Measurements from ENCODE around the gene LGR5.

DNA sequence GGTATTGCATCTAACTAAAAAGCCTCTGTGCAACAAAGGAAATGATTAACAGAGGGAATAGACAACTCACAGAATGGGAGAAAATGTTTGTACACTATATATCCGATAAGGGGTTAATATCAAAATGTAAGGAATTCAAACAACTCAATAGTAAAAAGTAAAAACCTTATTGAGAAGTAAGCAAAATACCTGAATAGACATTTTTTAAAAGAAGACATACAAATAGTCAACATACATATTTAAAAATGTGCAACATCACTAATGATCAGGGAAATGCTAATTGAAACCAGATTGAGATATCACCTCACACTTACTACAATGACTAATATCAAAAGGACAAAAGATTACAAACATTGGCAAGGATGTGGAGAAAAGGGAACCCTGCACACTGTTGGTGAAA, 31.9 kb upstream of the LGR5 start:
- TF ChIP-seq RAD21 (IDR thresholded peaks at IDR 0.05; ENCODE audit: low read depth) (no peak), FOXM1 (IDR thresholded peaks at IDR 0.05; ENCODE audit: borderline replicate concordance, low read depth) (no peak), EP300 (IDR thresholded peaks at IDR 0.05; ENCODE audit: borderline replicate concordance) (no peak), YY1 (IDR thresholded peaks at IDR 0.05; ENCODE audit: low read depth) (no peak)
- TF ChIP-seq, protein P1, sequence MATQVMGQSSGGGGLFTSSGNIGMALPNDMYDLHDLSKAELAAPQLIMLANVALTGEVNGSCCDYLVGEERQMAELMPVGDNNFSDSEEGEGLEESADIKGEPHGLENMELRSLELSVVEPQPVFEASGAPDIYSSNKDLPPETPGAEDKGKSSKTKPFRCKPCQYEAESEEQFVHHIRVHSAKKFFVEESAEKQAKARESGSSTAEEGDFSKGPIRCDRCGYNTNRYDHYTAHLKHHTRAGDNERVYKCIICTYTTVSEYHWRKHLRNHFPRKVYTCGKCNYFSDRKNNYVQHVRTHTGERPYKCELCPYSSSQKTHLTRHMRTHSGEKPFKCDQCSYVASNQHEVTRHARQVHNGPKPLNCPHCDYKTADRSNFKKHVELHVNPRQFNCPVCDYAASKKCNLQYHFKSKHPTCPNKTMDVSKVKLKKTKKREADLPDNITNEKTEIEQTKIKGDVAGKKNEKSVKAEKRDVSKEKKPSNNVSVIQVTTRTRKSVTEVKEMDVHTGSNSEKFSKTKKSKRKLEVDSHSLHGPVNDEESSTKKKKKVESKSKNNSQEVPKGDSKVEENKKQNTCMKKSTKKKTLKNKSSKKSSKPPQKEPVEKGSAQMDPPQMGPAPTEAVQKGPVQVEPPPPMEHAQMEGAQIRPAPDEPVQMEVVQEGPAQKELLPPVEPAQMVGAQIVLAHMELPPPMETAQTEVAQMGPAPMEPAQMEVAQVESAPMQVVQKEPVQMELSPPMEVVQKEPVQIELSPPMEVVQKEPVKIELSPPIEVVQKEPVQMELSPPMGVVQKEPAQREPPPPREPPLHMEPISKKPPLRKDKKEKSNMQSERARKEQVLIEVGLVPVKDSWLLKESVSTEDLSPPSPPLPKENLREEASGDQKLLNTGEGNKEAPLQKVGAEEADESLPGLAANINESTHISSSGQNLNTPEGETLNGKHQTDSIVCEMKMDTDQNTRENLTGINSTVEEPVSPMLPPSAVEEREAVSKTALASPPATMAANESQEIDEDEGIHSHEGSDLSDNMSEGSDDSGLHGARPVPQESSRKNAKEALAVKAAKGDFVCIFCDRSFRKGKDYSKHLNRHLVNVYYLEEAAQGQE (IDR thresholded peaks at IDR 0.05; ENCODE audit: low read depth), result no peak
- TF ChIP-seq, protein P2, sequence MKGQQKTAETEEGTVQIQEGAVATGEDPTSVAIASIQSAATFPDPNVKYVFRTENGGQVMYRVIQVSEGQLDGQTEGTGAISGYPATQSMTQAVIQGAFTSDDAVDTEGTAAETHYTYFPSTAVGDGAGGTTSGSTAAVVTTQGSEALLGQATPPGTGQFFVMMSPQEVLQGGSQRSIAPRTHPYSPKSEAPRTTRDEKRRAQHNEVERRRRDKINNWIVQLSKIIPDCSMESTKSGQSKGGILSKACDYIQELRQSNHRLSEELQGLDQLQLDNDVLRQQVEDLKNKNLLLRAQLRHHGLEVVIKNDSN (IDR thresholded peaks at IDR 0.05), result no peak
